IMR-90 (cell line): ENCODE measurements around the gene IL18.

Experiments used
- CEBPB ChIP-seq: IDR thresholded peaks from 2 replicates; pipeline ENCODE4 v1.6.1; 2012; ENCODE audit warnings: low read depth, low read length, improper control_type of control experiment
- MAFK ChIP-seq: IDR thresholded peaks from 2 replicates; pipeline ENCODE4 v1.6.1; 2012; ENCODE audit warnings: low read depth, low read length, improper control_type of control experiment
- POLR2A ChIP-seq: IDR thresholded peaks from 2 replicates; pipeline ENCODE4 v1.6.1; 2012; ENCODE audit warnings: mild to moderate bottlenecking, low read depth, low read length
- RAD21 ChIP-seq: IDR thresholded peaks from 2 replicates; pipeline ENCODE4 v1.6.1; 2012; ENCODE audit warnings: low read length, improper control_type of control experiment
- RCOR1 ChIP-seq: IDR thresholded peaks from 2 replicates; pipeline ENCODE4 v1.6.1; 2012; ENCODE audit warnings: mild to moderate bottlenecking, low read length, improper control_type of control experiment; ENCODE audit not compliant: insufficient replicate concordance
- RFX5 ChIP-seq: IDR thresholded peaks from 2 replicates; pipeline ENCODE4 v1.8.0; 2012; ENCODE audit warnings: low read depth, mild to moderate bottlenecking, low read length, moderate library complexity
- SMC3 ChIP-seq: fragments of 150-350 bp; IDR thresholded peaks from 2 replicates; pipeline ENCODE4 v1.6.1; 2016; ENCODE audit warnings: low read depth, mild to moderate bottlenecking, antibody characterized with exemption, low read length, moderate library complexity
- TF ChIP-seq, protein P1 (sequence below): conservative IDR thresholded peaks from 2 replicates; pipeline ENCODE4 v1.5.1; 2012; ENCODE audit warnings: mild to moderate bottlenecking, low read depth, low read length, improper control_type of control experiment
- TF ChIP-seq, protein P2 (sequence below): fragments of 150-350 bp; IDR thresholded peaks from 2 replicates; pipeline ENCODE4 v1.6.1; 2017; ENCODE audit warnings: mild to moderate bottlenecking, antibody characterized with exemption, low read length, low read depth

DNA sequence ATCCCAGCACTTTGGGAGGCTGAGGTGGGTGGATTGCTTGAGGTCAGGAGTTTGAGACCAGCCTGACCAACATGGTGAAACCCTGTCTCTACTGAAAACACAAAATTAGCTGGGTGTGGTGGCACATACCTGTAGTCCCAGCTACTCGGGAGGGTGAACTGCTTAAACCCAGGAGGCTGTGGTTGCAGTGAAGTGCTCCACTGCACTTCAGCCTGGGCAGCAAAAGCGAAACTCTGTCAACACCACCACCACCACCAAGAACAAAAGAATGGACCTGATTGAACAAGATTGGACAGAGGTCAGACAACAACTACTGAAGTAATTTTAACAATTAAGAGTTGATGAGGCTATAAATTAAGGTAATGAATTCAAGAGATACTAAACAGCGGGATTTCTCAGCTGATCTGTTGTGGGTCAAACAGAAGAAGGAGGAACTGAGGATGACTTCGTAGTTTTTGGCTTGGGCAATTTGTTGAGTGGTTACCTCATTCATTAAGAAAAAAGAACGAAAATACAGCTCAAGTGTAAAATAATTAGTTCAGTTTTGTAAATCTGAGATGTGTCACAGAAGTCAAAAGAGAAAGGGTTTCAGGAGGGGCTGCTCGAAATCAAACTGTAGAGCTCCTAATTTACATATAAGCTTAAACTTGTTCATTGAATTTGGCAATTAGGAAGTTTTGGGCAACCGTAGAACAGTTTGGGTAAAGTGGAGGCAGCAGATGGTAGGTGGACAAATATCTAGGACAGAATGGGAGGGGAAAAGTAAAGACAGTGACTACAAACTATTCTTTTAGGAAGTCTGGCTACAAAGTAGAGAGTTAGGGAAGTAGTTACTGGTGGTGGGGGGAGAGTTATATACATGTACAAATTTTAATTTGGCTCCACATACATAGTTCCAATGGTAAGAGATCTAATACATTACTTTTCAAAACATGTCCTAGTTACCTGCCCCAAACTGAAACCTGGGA lies 4.5 kb downstream of the IL18 start:
- TF ChIP-seq POLR2A (no peak), RCOR1 (no peak), SMC3 (no peak), MAFK (no peak), RFX5 (no peak), CEBPB (no peak), RAD21 (no peak)
- TF ChIP-seq, protein P1, sequence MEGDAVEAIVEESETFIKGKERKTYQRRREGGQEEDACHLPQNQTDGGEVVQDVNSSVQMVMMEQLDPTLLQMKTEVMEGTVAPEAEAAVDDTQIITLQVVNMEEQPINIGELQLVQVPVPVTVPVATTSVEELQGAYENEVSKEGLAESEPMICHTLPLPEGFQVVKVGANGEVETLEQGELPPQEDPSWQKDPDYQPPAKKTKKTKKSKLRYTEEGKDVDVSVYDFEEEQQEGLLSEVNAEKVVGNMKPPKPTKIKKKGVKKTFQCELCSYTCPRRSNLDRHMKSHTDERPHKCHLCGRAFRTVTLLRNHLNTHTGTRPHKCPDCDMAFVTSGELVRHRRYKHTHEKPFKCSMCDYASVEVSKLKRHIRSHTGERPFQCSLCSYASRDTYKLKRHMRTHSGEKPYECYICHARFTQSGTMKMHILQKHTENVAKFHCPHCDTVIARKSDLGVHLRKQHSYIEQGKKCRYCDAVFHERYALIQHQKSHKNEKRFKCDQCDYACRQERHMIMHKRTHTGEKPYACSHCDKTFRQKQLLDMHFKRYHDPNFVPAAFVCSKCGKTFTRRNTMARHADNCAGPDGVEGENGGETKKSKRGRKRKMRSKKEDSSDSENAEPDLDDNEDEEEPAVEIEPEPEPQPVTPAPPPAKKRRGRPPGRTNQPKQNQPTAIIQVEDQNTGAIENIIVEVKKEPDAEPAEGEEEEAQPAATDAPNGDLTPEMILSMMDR, result no peak
- TF ChIP-seq, protein P2, sequence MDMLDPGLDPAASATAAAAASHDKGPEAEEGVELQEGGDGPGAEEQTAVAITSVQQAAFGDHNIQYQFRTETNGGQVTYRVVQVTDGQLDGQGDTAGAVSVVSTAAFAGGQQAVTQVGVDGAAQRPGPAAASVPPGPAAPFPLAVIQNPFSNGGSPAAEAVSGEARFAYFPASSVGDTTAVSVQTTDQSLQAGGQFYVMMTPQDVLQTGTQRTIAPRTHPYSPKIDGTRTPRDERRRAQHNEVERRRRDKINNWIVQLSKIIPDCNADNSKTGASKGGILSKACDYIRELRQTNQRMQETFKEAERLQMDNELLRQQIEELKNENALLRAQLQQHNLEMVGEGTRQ, result no peak
